ENCODE measurements around the gene MRGPRF.

GRCh38 chr11:69055598-69056516 lies 42.8 kb upstream of the MRGPRF start:
- TF ChIP-seq CTCF (IDR thresholded peaks at IDR 0.05) (no peak), EZH2phosphoT487 (IDR thresholded peaks at IDR 0.05; ENCODE audit: borderline replicate concordance, low read depth) (no peak), EP300 (IDR thresholded peaks at IDR 0.05; ENCODE audit: borderline replicate concordance in 1 of 2, low read depth in 1 of 2, low read length in 1 of 2) (no peak), MXI1 (IDR thresholded peaks at IDR 0.05; ENCODE audit: low read depth, low read length) (no peak), NFIC (IDR thresholded peaks at IDR 0.05; ENCODE audit: borderline replicate concordance) (no peak), POLR2AphosphoS5 (IDR thresholded peaks at IDR 0.05; ENCODE audit: low read depth, low read length) (no peak), FOXJ3 (CRISPR knock-in tag; IDR thresholded peaks at IDR 0.05) (no peak), RXRA (IDR thresholded peaks at IDR 0.05; ENCODE audit: borderline replicate concordance, low read depth) (no peak), REST (IDR thresholded peaks at IDR 0.05; ENCODE audit: low read depth, low read length) (no peak)
- TF ChIP-seq, protein P1, sequence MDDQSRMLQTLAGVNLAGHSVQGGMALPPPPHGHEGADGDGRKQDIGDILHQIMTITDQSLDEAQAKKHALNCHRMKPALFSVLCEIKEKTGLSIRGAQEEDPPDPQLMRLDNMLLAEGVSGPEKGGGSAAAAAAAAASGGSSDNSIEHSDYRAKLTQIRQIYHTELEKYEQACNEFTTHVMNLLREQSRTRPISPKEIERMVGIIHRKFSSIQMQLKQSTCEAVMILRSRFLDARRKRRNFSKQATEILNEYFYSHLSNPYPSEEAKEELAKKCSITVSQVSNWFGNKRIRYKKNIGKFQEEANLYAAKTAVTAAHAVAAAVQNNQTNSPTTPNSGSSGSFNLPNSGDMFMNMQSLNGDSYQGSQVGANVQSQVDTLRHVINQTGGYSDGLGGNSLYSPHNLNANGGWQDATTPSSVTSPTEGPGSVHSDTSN (IDR thresholded peaks at IDR 0.05) = no peak
- TF ChIP-seq, protein P2, sequence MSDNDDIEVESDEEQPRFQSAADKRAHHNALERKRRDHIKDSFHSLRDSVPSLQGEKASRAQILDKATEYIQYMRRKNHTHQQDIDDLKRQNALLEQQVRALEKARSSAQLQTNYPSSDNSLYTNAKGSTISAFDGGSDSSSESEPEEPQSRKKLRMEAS (IDR thresholded peaks at IDR 0.05; ENCODE audit: low read depth) = no peak
- TF ChIP-seq, protein P3, sequence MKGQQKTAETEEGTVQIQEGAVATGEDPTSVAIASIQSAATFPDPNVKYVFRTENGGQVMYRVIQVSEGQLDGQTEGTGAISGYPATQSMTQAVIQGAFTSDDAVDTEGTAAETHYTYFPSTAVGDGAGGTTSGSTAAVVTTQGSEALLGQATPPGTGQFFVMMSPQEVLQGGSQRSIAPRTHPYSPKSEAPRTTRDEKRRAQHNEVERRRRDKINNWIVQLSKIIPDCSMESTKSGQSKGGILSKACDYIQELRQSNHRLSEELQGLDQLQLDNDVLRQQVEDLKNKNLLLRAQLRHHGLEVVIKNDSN (IDR thresholded peaks at IDR 0.05; ENCODE audit: borderline replicate concordance, low read depth) = no peak

Measured in SK-N-SH (cell line).